ENCODE results near the gene MERTK.
A peak's percentile ranks its signal among the peaks of the same experiment; 100 is the strongest.
"Not testable (repeated sequence)": the region's sequence is repeated elsewhere in the genome, so short reads cannot be mapped to it uniquely, and the experiment has no call there.

Gene MERTK

GRCh38 chr2:111897924-111898702 lies at the start of gene MERTK:
Gene MERTK (plus strand): TSS chr2:111898607. CDS start chr2:111898736, 129 bp downstream.
- peak; percentile 37 for DNase-seq

DNA sequence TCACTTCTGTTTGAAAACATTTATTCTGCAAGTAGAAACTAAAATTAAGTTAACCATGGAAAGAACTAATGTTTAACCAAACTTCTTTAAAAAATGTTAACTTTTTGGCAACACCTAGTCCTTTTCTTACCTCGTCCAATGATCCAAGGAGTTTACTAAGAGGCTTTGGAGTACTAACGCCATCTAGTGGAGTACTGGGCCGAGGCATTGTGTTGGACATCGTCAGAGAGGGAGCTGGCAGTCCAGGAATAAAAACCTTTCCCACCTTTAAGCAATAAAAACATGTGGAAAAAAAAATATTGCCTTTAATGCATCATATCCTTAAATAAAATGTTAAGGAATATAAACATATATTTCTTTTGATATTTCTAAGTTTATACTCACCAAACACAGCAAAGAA lies 47.8 kb upstream of the MERTK start:
- not testable (repeated sequence) for DNase-seq

DNA sequence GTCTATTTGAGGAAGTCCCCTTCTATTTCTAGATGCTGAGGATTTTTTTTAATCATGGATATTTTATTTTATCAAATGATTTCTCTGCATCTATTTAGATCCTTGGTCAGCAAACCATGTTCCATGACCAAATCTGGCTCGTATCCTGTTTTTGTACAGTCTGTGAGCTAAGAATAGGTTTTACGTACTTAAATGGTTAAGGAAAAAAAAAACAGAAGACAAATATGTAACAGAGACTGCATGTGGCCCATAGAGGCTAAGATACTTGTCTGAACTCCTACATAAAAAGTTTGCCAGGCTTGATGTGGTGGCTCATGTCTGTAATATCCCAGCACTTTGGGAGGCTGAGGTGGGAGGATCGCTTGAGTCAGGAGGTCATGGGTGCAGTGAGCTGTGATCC lies 45.9 kb upstream of the MERTK start:
- not testable (repeated sequence) for DNase-seq

GRCh38 chr2:111860005-111860404 lies 38.4 kb upstream of the MERTK start:
- DNase-seq, result not testable (repeated sequence)

DNA sequence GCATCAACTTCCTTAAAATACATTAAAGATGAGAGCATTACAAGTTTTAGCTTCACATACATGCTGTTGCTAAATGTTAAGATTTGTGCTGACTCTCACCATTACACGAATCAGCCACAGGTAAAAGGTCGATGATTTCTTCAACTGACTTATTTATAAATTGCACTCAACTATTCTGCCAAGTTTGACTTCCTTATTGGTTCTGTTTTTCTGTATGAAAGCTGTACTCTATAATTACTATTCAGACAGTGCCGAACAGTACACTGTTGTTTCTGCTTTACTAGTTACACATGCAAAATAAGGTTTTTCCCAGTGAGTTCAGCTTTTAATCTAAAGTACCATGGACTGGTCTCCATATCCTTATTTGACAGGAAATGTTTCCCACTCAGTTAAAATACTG lies 33.3 kb upstream of the MERTK start:
- DNase-seq, result not testable (repeated sequence)

GRCh38 chr2:111872806-111873205 lies 25.6 kb upstream of the MERTK start:
- not testable (repeated sequence) for DNase-seq

DNA sequence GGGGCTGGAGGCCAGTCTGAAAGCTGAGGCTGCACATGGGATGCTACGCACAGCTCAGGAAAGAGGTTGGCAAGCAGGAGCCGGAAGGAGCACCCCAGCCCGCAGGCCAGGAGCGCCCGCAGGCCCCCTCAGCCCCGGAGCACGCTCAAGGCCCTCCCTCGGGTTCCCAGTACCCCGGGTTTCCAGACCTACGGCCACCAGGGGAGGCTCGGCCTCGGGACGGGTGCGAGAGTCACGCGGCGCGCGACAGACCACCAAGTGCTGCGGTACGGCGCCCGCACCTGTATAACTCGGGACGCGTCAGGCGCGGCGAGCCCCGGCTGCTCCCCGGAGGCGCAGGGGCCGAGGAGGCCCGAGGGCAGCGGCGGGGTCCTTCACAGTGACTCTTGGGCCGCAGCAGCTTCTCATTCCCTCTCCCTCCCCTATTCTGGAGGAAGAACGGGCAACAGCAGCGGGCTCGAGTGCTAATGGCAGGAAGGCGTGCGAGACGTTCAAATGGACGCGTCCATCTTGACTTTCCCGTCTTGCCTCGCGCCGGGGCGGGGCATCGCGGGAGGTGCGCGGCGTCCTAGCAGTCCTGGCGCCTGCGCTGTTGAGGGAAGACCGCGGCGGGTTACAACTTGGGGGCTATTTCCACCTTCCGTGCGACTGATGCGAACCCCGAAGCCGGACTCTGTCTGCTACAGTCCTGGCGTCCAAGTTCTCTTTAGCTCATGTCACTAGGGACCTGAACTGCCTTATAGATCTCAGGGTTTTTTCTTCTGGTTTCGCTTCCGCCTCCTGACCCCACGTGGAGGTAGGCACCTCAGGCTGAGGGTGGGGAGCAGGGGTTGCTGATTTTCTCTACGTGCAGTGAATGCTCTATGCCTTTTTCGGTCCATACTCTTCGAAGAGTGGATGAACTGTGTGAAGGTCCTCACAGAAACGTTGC lies 14.5 kb upstream of the MERTK start, which contains the start of gene ANAPC1:
TSS of gene ANAPC1 (minus strand) at position 533 of the 931 bp plus-strand sequence. CDS start 3,368 bp downstream, outside the sequence.
- DNase-seq, result peak; percentile 88

- no peak for DNase-seq
These were observed 13.8 kb upstream of the MERTK start for GRCh38 chr2:111884592-111884964.

- no peak for DNase-seq
These were observed 2.4 kb upstream of the MERTK start for GRCh38 chr2:111896024-111896423.

- DNase-seq, result no peak
These were observed 1.8 kb upstream of the MERTK start for GRCh38 chr2:111896576-111896975.

DNA sequence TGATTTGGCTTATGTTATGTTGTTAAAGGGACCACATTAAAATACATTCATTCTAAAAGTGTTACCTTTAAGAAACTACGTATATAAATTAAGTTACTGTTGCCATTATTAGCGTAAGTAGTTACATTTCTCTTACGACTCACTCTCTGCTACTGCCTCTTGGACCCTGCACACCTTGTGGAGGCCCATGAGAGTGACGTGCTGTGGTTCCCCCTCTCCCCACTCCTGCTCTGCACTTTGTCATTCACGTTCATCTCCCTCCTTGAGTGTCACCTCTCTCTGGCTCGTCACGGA lies 830 bp upstream of the MERTK start:
- DNase-seq, result no peak

DNA sequence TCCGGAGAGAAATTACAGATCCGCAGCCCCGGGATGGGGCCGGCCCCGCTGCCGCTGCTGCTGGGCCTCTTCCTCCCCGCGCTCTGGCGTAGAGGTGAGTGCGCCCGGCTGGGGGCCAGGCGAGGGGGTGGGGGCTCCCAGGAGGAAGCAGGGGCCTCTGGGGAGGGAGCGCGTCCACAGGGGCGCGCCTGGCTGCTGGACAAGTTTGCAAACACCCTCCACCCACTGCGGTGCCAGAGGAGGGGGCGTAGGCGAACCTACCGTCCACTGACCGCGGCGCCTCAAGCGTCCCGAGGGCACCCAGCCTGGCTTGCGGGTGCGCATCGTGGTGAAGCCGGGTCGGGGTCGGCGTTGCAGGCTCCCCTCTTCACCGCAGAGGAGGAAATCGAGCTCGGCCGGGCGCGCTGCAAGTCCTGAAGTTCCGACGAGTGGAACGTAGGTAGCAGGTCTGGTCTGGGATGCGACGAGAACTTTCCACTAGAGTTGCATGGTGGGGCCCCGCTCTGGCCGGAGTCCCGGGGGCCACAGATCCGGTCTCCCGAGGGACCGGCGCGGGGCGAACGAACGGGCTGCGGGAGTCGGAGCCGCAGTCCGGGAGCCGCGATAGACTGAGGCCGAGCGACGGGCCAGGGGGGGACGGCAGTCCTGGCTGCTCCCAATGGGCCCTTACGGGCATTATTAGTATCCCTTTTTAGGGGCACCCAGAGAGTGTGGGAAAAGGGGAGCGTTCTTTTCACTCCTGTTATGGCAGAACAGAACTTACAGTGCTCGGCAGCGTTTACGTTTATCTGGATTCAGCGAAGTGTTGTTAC lies 502 bp downstream of the MERTK start:
- no peak for DNase-seq

DNA sequence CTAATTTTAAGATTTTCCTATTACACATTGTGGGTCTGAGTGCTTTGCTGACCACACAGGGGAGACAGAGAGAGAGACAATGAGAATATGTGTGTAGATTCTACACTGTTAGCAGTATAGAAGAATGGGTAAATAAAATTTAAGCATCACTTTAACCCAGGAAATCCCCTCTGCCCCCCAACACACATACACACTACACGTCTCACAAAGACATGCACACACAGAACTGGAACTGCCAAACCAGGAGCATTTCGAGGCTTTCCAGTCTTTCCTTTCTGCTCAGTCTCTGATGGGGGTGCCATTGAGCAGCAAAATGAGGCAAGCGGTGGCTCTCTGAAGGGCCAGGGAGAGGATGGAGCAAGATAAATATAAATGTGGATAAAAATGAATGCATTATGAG lies 2.5 kb downstream of the MERTK start:
- no peak for DNase-seq

- no peak for DNase-seq
These were observed 5.1 kb downstream of the MERTK start for GRCh38 chr2:111903516-111903915.

GRCh38 chr2:111903930-111904439 lies 5.6 kb downstream of the MERTK start:
- no peak for DNase-seq

GRCh38 chr2:111904726-111905474 lies 6.5 kb downstream of the MERTK start:
- DNase-seq, result no peak

- DNase-seq, result not testable (repeated sequence)
These were observed 7.1 kb downstream of the MERTK start for GRCh38 chr2:111905475-111905869.

DNA sequence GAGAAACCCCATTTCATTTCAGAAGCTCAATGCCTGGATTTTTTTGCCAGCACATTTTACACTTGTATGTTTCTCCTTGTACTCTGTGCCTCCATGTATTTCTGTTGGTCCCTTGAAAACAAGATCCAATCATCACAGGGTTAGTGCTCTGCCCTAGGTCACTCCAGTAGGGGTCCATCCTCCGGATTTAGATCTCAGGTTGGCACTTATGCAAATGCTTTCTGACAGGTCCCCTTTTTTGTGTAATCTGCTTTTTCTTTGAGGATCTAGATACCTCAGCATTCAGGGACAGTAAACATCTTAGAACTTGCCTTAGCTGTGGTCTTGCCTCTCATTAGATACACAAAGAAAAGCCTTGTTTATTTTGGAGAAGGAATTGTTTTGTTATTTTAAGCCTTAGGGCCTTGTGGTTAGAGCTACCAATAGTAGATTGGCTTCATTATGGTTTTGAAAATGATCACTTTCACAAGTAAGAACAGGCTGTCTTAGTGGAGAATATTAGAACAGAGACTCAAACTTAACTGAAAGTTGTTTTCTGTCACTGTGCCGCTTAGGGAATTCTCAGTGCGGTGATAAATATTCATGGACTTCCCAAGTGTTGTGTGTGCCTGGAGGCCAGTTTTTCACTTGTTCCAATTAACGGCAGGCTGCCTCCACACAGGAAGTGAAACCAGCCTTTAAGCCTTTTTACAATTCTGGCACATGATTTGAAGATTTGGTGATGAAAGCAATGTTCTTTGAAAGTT lies 7.8 kb downstream of the MERTK start:
- no peak for DNase-seq

- DNase-seq, result no peak
These were observed 10.2 kb downstream of the MERTK start for GRCh38 chr2:111908578-111908977.

DNA sequence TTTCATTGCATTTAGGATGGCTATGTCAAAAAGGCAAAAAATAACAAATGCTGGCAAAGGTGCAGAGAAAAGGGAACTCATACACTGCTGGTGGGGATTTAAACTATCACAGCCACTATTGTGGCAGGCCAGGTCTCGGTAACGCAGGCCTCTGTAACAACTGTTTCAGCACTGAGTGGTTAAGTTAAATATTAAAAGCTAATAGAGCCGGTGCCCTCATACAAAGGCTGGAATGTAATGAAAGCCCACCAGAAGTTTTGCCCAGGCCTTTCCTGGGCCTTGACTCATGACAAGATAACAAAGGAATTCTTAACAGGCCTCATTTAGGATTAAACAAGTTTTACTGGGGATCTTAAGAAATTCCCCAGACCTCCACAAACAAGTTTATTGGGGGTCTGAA lies 10.7 kb downstream of the MERTK start:
- no peak for DNase-seq

DNA sequence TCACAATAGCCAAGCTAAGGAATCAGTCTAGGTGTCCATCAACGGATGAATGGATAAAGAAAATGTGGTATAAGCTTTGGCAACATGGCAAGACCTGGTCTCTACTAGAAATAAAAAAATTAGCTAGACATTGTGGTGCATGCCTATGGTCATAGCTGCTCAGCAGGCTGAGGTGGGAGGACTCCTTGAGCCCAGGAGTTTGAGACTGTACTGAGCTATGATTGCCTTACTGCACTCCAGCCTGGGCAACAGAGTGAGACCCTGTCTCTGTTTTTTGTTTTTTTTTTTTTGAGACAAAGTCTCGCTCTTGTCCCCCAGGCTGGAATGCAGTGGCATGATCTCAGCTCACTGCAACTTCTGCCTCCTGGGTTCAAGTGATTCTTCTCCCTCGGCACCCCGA lies 11.6 kb downstream of the MERTK start:
- not testable (repeated sequence) for DNase-seq

Measured in NCI-H2029 (cell line).